GM10248 (cell line): ENCODE results near the gene PSMD5.

ENCODE experiments used
- CTCF ChIA-PET: fragments of 300-600 bp; sonication (Branson Sonifier 250); formaldehyde crosslinking; extraction: SDS; loops from one replicate; lab custom pipeline; 2021; ENCODE audit warnings: antibody characterized with exemption; lab: Yijun Ruan, JAX
- POLR2A ChIA-PET: fragments of 350-650 bp; sonication (Branson Sonifier 250); formaldehyde crosslinking; extraction: SDS; loops from one replicate; lab custom pipeline; 2020; ENCODE audit warnings: antibody characterized with exemption; lab: Yijun Ruan, JAX
- DNase-seq: peaks from one replicate; pipeline ENCODE4 v3.0.0; 2012; ENCODE audit errors: extremely low spot score
- TF ChIP-seq, protein P1 (sequence below): IDR thresholded peaks from 2 replicates; pipeline ENCODE4 v1.5.1; 2012; ENCODE audit warnings: mild to moderate bottlenecking, low read depth; ENCODE audit errors: extremely low read depth, missing control alignments, control extremely low read depth

The PSMD5 gene

DNA sequence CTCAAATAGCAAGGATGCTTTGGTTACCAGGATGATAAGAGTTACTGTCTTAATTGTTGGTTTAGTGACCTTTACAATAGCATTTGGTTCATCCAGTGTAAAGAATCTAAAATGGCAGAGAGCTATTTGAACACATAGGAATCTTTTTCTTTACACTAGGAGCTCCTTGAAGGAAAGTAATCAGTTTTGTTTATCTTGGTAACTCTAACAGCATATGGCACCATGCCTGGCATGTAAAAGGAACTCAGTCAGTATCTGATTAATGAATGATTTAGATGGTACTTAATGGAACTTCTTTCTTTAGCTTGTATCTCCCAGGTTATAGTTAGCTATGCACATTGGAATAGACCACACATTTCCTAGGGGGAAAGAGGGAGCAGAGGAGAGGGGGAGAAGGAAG lies 9.9 kb downstream of the PSMD5 start:
- DNase-seq = no peak
- CTCF ChIA-PET = interaction anchor here (0.8 to 2.4 kb wide), 6 partner anchors 10 to 487 kb away, joined by 3 to 6 read pairs (median 4); a partner anchor contains a TSS
- TF ChIP-seq, protein P1, sequence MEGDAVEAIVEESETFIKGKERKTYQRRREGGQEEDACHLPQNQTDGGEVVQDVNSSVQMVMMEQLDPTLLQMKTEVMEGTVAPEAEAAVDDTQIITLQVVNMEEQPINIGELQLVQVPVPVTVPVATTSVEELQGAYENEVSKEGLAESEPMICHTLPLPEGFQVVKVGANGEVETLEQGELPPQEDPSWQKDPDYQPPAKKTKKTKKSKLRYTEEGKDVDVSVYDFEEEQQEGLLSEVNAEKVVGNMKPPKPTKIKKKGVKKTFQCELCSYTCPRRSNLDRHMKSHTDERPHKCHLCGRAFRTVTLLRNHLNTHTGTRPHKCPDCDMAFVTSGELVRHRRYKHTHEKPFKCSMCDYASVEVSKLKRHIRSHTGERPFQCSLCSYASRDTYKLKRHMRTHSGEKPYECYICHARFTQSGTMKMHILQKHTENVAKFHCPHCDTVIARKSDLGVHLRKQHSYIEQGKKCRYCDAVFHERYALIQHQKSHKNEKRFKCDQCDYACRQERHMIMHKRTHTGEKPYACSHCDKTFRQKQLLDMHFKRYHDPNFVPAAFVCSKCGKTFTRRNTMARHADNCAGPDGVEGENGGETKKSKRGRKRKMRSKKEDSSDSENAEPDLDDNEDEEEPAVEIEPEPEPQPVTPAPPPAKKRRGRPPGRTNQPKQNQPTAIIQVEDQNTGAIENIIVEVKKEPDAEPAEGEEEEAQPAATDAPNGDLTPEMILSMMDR = no peak
- POLR2A ChIA-PET = interaction anchor here (0.5 kb wide), 1 partner anchor 16 kb away, joined by 4 read pairs; no protein-coding TSS in a partner anchor

DNA sequence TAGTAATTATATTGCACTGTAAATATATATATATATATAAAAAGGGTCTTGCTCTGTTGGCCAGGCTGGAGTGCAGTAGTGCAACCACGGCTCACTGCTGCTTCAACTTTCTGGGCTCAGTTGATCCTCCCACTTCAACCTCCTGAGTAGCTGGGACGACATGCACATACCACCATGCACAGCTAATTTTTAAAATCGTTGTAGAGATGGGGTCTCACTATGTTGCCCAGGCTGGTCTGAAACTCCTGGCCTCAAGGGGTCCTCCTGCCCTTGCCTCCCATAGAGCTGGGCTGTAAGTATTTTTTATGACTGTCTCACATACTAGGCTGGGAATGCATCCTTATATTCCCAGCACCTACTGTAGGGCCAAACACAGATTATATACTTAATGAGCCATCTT lies 11.9 kb downstream of the PSMD5 start:
- DNase-seq = no peak
- POLR2A ChIA-PET = no interaction called here
- CTCF ChIA-PET = interaction anchor here (1.1 kb wide), 1 partner anchor 74 kb away, joined by 3 read pairs; no protein-coding TSS in a partner anchor
- TF ChIP-seq, protein P1 = no peak

DNA sequence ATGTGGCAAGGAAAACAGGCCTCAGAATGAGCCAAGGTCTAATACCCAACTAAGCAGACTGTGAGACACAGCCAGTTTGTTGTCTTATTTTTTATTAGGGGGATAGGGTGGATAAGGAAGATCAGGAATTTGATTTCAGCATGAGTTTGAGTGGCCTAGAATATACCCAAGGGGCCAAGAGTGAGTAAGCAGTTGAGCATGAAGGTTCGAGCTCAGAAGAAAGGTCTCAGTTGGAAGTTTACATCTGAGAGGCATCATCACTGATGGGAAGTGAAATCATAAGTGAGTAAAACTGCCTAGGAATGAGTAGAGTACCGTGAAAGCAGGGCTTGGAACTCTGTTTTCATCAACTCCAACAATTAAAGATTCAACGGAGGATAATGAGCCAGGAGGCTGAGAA lies 12.6 kb downstream of the PSMD5 start:
- no peak for DNase-seq
- CTCF ChIA-PET = no interaction called here
- TF ChIP-seq, protein P1 = no peak
- POLR2A ChIA-PET = no interaction called here

DNA sequence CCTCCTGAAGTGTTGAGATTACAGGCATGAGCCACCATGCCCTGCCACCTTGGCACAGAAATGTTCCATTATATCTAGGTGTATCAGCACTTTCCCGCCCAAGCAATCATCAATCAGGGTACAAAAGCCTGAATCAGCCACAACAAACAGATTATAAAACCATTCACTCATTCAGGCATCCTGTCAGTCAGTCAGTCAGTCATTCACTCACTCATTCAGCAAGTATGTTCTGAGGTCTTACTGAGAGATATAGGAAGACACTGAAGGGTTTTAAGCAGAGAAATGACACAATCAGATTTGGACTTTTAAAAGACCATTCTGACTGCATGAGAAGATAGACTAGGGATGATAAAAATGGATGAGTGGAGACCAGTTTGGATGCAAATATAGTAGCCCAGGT lies 13.1 kb downstream of the PSMD5 start:
- TF ChIP-seq, protein P1 = no peak
- DNase-seq = no peak
- CTCF ChIA-PET = no interaction called here

DNA sequence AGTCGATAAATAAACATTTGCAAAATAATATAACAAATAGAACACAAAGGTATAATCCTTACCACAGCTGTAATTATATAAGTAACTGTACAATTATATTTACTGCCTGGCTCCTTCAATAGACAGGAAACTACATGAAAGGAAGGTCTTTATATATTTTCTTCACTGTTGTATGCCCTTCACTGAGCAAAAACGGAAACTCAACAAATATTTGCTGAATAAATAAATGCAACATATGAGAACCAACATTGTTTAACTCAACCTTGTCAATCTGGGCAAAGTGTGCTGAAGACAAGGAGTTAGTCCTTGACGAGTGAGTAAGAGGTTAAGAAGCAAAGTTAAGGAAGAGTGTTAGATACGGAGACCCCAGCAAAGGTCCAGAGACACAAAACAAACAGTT lies 22.6 kb downstream of the PSMD5 start:
- TF ChIP-seq, protein P1 = no peak
- ChIA-PET CTCF (no interaction called here), POLR2A (no interaction called here)
- no peak for DNase-seq

More for the DNA sequence above, 13.1 kb downstream of the PSMD5 start:
- POLR2A ChIA-PET = no interaction called here

DNA sequence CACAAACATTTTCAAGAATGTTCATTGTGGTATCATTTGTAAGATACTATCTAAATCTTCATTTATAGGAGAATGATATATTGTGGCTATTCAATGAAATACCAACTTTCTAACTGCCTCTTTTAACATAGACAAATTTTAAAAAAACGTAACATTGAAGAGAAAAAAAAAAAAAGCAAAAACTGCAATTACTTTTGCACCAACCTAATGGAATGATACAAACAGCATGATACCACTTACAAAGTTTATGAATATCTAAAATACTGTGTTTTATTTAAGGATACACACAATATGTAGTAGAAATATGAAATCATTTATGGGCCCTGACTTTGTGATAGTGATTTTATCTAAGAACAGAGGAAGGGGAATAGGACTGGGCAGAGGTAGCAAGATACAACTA lies 24.1 kb downstream of the PSMD5 start:
- ChIA-PET CTCF (no interaction called here), POLR2A (no interaction called here)
- TF ChIP-seq, protein P1 = no peak
- no peak for DNase-seq

DNA sequence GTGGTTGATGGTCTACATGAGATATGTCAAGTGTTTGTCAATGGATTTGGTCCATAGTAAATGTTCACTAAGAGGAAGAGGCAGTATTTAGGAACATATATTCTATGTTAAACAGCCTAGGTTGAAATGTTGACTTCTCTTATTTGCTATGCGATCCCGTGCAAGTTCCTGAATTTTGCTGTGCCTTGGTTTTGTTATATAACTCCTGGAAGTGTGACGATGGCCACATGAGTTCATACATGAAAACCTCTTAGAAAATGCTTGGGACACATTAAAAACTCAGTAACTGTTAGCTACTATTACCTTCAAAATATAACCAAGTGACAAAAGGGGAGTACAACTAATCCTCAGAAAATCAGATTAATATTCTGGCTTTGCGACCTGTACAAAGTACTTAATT lies 27.6 kb downstream of the PSMD5 start:
- TF ChIP-seq, protein P1 = no peak
- no peak for DNase-seq
- ChIA-PET POLR2A (no interaction called here), CTCF (no interaction called here)
